Uterus (tissue), 2 donors: ENCODE data around the gene AKT2.

ENCODE experiments used
- CTCF ChIP-seq, 4 experiments: fragments of 200-600 bp in 2 of 4; fragments of 450-650 bp in 2 of 4; sonication (generic) in 2 of 4; IDR thresholded peaks; one replicate each; pipeline ENCODE4 v1.5.1; 2016 to 2019; ENCODE audit warnings: antibody characterized with exemption in 4 of 4, mild to moderate bottlenecking in 2 of 4, moderate library complexity in 1 of 4
- POLR2A ChIP-seq, 2 donors: fragments of 450-650 bp; IDR thresholded peaks; one replicate each; pipeline ENCODE4 v1.6.1; 2016; ENCODE audit warnings: antibody characterized with exemption in 2 of 2, mild to moderate bottlenecking in 1 of 2, moderate library complexity in 1 of 2

GRCh38 chr19:40251991-40252390 is 33.2 kb downstream of the AKT2 start:
- no peak for TF ChIP-seq CTCF (IDR thresholded peaks at IDR 0.05)
- TF ChIP-seq POLR2A (IDR thresholded peaks at IDR 0.05): no peak
